SK-N-DZ (cell line): ENCODE measurements around the gene ZACN.

Experiments
- DNase-seq: peaks from one replicate; pipeline ENCODE4 v3.0.0-alpha.2; 2015; ENCODE audit warnings: low spot score

ZACN gene

DNA sequence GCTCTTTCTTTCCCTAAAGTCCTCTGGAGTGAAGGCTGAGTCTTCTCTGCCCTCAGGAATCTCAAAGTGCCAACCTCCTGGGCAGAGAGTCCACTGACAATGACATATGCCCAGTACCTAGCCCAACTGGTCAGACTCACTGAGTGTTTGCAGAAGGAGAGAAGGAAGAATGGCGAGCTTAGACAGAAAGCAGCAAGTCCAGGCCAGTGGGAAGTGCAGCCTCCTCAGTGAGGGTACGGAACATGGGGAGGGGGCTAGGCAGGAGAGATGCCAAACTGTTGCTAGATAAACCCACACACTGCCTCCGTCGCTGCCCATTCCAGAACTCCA is 23.9 kb downstream of the ZACN start:
- no peak for DNase-seq

GRCh38 chr17:76103274-76104139 is 24.5 kb downstream of the ZACN start, which contains the start of gene EXOC7:
Gene EXOC7 (minus strand): TSS chr17:76103787. CDS start chr17:76103692, 95 bp downstream.
- peak; percentile 95 for DNase-seq

GRCh38 chr17:76104140-76104895 is 25.3 kb downstream of the ZACN start:
- no peak for DNase-seq

GRCh38 chr17:76104896-76105231 is 25.9 kb downstream of the ZACN start:
- DNase-seq = no peak

- no peak for DNase-seq
Measured at GRCh38 chr17:76106703-76107102, 27.7 kb downstream of the ZACN start.

DNA sequence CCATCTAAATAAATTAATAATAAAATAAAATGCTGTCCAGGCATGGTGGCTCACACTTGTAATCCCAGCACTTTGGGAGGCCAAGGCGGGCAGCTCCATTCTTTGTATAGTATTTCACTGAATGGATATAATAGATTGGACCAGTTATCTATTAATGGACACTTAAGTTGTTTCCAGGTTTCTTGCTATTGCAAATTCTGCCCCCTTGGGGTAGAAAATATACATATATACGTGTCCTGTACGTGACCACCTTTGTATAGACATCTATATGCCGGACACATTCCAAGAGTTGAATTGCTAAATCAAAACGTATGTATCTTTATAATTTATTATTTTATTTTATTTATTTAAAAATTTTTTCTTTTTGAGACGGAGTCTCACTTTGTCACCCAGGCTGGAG is 28.5 kb downstream of the ZACN start:
- no peak for DNase-seq

DNA sequence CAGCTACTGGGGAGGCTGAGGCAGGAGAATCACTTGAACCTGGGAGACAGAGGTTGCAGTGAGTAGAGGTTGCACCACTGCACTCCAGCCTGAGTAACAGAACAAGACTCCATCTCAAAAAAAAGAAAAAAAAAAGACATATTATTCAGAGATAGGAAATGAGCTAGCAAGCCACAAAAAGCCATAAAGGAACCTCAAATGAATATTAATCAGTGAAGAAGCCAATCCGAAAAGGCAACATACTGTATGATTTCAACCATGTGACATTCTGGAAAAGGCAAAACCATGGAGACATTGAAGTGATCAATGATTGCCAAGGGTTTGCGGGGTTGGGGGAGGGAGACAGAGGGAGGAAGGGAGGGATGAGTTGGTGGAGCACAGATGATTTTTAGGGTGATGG is 33.0 kb downstream of the ZACN start:
- no peak for DNase-seq

- DNase-seq = no peak
Measured at GRCh38 chr17:76115138-76115754, 36.3 kb downstream of the ZACN start.

- DNase-seq = no peak
Measured at GRCh38 chr17:76119409-76120371, 40.7 kb downstream of the ZACN start.

- no peak for DNase-seq
Measured at GRCh38 chr17:76120658-76121008, 41.7 kb downstream of the ZACN start.

DNA sequence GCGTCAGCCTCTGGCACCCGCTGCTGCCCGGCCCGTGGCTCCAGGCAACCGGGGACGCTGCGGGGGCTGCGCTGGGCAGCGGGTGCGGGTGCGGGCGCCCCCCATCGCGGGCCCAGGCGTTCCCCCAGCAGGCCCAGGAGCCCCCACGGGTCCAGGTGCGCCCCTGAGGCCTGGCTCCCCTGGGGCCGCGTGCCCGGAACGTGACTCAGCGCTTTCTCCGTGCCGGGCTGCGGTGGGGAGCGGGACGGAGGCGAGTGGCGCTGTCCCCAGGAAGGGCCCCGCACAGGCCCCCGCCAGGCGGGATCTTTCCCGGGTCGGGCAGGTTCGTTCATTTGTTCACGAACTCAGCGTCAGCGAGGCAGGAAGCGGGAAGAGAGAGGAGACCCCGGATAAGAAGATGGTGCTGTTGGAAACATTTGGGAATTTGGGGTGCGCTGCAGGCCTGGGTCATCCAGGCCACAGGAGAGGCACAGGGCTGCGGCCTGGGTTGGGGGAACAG is 43.0 kb downstream of the ZACN start:
- DNase-seq = no peak

GRCh38 chr17:76122431-76123190 is 43.6 kb downstream of the ZACN start:
- DNase-seq = no peak

- DNase-seq = no peak
Measured at GRCh38 chr17:76123191-76123499, 44.2 kb downstream of the ZACN start.

GRCh38 chr17:76123749-76124581 is 45.0 kb downstream of the ZACN start:
- no peak for DNase-seq

DNA sequence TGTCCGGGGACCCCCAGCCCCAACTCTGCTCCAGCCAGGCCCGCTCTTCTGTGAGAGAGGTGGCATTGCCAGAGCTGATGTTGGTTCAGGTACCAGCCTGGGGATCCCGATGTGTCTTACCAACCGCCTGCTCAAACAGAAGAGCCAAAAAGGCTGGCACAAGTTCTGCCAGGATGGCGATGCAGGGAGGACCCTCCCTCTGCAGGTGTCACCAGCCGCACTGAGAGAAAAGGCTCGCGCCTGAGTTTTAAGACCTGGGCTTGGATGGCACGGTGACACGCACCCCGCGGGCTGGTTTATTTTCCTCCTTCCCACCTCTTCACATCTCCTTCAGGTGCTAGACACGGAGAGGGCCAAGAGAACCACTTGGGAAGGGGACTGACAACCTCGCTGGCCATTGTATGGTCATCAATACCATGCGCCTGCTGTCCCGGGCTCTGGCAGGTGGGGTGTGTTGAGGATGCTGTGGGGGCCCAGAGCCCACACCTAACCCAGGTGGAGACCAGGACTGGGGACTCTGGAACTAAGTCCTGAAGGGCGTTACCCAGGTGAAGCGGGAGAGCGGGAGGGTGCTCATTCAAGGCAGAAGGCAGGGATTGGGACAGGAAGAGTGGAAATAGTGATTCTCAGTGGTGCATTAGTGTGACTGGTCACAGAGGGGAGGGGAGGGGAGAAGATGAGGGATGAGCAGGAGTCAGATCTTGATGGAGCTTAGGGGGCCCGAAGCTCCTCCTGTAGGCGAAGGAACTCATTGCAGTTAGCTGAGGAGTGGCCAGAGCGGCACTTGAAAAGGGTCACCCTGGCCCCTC is 45.8 kb downstream of the ZACN start:
- peak; percentile 54 for DNase-seq

DNA sequence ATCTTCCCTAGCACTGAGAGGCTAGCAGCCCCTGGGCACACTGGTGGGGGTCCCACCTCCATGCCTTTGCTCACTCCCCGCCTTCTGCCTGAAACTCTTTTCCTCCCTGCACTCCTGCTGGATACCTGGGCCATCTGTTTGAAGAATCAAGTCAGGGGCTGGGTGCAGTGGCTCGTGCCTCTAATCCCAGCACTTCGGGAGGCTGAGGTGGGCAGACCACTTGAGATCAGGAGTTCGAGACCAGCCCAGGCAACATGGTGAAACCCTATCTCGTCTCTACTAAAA is 46.4 kb downstream of the ZACN start:
- DNase-seq = no peak

- DNase-seq = no peak
Measured at GRCh38 chr17:76125922-76126321, 46.9 kb downstream of the ZACN start.

DNA sequence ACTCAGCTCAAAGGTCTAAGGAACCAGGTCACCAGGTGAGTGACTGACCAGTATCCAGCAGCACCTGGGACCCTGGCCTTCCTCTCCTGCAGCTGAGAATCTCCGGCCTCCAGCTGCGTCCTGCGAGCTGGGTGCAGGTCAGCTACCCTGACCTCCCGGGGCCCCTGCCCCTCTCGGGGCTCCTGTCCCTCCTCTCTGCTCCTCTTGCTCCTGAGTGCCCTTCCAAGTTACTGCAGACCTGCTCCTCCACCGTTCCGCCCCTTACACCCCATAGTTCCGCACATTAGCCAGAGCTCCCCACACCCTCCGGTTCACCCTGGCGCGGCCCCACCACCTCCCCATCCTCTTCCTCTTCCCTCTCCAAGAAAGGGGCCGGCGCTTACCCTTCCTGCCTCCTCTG is 51.5 kb downstream of the ZACN start:
- no peak for DNase-seq

DNA sequence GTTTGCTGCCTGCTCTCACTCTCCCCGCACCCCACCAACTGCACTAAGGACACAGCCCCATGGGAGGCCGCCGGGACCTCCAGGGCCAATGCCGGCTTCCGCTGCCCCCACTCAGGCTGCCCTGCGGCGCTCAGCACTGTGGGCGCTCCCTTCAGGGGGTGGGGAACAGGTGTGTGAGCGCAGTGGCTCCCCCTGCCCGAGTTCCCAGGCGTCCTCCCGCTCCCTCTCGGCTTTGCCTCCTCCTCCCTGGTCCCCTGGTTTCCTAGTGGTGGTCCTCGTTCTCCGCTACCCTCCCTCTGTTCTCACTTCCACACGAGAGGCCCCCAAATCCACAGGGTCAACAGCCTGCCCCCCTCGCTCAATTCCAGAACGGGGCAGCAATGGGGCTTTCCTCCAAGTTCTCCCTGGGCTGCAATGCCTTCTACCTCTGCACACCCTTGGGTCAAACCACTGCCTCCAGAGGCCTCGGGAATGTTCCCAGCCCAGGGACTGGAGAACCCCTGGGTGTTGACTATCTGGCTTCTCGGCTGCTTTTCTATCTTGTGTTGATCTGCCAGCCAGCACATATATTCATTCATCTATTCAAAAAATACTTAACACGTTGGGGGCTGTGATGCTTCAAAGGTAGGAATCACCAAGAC is 52.2 kb downstream of the ZACN start:
- no peak for DNase-seq
